ENCODE results near the gene TFF3.

GRCh38 chr21:42336054-42336453, 20.8 kb upstream of the TFF3 start:
- TF ChIP-seq POLR2A (IDR thresholded peaks at IDR 0.05; ENCODE audit: low read length) (no peak), GATA1 (IDR thresholded peaks at IDR 0.05; ENCODE audit: low read depth, low read length) (no peak)

All from erythroblast (primary cell).